NCI-H82 (cell line): ENCODE measurements around the gene RNLS.
"Not testable (repeated sequence)": the region's sequence is repeated elsewhere in the genome, so short reads cannot be mapped to it uniquely, and the experiment has no call there.

Experiments
- DNase-seq: peaks from one replicate; lab custom pipeline; 2025; lab: John Stamatoyannopoulos, UW

Gene RNLS

GRCh38 chr10:88522715-88523114 is 60.4 kb downstream of the RNLS start:
- DNase-seq = no peak

GRCh38 chr10:88521791-88522190 is 61.3 kb downstream of the RNLS start:
- no peak for DNase-seq

- DNase-seq = no peak
Observed at GRCh38 chr10:88515235-88515634, 67.9 kb downstream of the RNLS start.

- no peak for DNase-seq
Observed at GRCh38 chr10:88512599-88512998, 70.5 kb downstream of the RNLS start.

- no peak for DNase-seq
Observed at GRCh38 chr10:88508796-88509195, 74.3 kb downstream of the RNLS start.

GRCh38 chr10:88507826-88508453 is 75.2 kb downstream of the RNLS start:
- DNase-seq = no peak

- DNase-seq = no peak
Observed at GRCh38 chr10:88507404-88507803, 75.7 kb downstream of the RNLS start.

GRCh38 chr10:88505680-88506215 is 77.4 kb downstream of the RNLS start:
- DNase-seq = no peak

- no peak for DNase-seq
Observed at GRCh38 chr10:88505265-88505664, 77.9 kb downstream of the RNLS start.

GRCh38 chr10:88500656-88501055 is 82.5 kb downstream of the RNLS start:
- DNase-seq = no peak

GRCh38 chr10:88499569-88500470 is 83.3 kb downstream of the RNLS start:
- DNase-seq = no peak

- no peak for DNase-seq
Observed at GRCh38 chr10:88497913-88498312, 85.2 kb downstream of the RNLS start.

GRCh38 chr10:88494537-88494936 is 88.6 kb downstream of the RNLS start:
- no peak for DNase-seq

- DNase-seq = no peak
Observed at GRCh38 chr10:88493691-88494483, 89.2 kb downstream of the RNLS start.

- no peak for DNase-seq
Observed at GRCh38 chr10:88491314-88491713, 91.8 kb downstream of the RNLS start.

GRCh38 chr10:88490231-88490980 is 92.7 kb downstream of the RNLS start:
- no peak for DNase-seq

- DNase-seq = no peak
Observed at GRCh38 chr10:88489107-88489506, 94.0 kb downstream of the RNLS start.

- not testable (repeated sequence) for DNase-seq
Observed at GRCh38 chr10:88486816-88487215, 96.3 kb downstream of the RNLS start.

- no peak for DNase-seq
Observed at GRCh38 chr10:88482220-88482619, 100.9 kb downstream of the RNLS start.

- no peak for DNase-seq
Observed at GRCh38 chr10:88478256-88478655, 104.9 kb downstream of the RNLS start.

- no peak for DNase-seq
Observed at GRCh38 chr10:88477343-88478085, 105.6 kb downstream of the RNLS start.
